ENCODE data around the gene MAD1L1.

Gene MAD1L1

DNA sequence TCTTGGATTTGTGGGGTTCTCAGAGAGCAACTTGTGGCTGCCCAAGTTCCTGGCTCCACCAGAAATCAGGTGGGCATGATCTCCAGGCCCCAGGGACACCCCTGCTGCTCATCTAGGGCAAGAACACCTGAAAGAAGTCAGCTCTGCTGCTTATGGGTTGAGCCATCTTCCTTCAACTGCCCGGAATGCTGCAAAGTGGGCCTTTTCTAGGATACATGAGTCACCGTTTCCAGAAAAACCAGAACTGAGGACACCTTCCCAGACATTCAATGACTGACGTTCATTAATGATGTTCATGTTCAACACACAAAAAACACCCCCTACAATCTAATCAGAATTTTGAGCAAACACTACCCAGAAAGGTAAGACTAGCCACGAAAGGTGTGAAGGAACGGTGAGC, 98.0 kb downstream of the MAD1L1 start:
- Histone ChIP-seq H3K36me3 (ENCODE audit: low read length) (no peaks in the 10 kb centered on the region), H3K9me3 (ENCODE audit: insufficient read depth, low read length) (no peaks in the 10 kb centered on the region), H3K4me3 (ENCODE audit: insufficient read depth, low read length, poor library complexity, severe bottlenecking) (no peak overlapping the region), H3K4me2 (ENCODE audit: low read depth, low read length, poor library complexity, severe bottlenecking) (no peak overlapping the region), H3K79me2 (ENCODE audit: insufficient read depth, low read length) (no peaks in the 10 kb centered on the region), H2AFZ (ENCODE audit: low read depth, low read length, severe bottlenecking) (no peak overlapping the region), H3K27ac (ENCODE audit: low read depth, low read length) (no peak overlapping the region), H3K27me3 (ENCODE audit: low read length) (no peaks in the 10 kb centered on the region), H4K20me1 (ENCODE audit: low read depth, low read length) (no peaks in the 10 kb centered on the region), H3F3A (ENCODE audit: insufficient read depth) (no peaks in the 10 kb centered on the region), H3K9me2 (replicated peaks; ENCODE audit: insufficient read depth, low read length) (no peaks in the 10 kb centered on the region), H3K9ac (ENCODE audit: low read length) (no peak overlapping the region)
- TF ChIP-seq, protein P1, sequence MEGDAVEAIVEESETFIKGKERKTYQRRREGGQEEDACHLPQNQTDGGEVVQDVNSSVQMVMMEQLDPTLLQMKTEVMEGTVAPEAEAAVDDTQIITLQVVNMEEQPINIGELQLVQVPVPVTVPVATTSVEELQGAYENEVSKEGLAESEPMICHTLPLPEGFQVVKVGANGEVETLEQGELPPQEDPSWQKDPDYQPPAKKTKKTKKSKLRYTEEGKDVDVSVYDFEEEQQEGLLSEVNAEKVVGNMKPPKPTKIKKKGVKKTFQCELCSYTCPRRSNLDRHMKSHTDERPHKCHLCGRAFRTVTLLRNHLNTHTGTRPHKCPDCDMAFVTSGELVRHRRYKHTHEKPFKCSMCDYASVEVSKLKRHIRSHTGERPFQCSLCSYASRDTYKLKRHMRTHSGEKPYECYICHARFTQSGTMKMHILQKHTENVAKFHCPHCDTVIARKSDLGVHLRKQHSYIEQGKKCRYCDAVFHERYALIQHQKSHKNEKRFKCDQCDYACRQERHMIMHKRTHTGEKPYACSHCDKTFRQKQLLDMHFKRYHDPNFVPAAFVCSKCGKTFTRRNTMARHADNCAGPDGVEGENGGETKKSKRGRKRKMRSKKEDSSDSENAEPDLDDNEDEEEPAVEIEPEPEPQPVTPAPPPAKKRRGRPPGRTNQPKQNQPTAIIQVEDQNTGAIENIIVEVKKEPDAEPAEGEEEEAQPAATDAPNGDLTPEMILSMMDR (IDR thresholded peaks at IDR 0.05; ENCODE audit: insufficient read depth, low read length, poor library complexity, severe bottlenecking), result no peak
- TF ChIP-seq EZH2phosphoT487 (conservative IDR thresholded peaks at IDR 0.05; ENCODE audit: low read length), result no peak

DNA sequence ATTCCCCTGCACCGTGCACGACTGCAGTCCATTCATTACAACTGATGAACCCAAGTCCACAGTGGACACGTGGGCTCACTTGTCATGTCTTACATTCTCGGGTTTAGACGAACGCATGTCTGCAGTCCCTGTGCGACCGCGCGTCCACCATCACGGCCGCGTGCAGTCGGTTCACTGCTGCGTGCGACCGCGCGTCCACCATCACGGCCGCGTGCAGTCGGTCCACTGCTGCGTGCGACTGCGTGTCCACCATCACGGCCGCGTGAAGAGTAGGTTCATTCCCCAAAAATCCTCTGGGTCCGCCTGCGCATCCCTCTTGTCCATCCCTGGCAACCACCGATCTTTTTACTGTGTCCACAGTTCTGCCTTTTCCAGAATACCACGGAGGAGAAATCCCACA, 100.5 kb downstream of the MAD1L1 start:
- no peak overlapping the region for H3K9ac ChIP-seq (ENCODE audit: low read length)
- no peaks in the 10 kb centered on the region for H3K9me3 ChIP-seq (ENCODE audit: insufficient read depth, low read length)
- H3K9me2 ChIP-seq (replicated peaks; ENCODE audit: insufficient read depth, low read length), result no peaks in the 10 kb centered on the region
- H3K4me2 ChIP-seq (ENCODE audit: low read depth, low read length, poor library complexity, severe bottlenecking), result no peak overlapping the region
- H3F3A ChIP-seq (ENCODE audit: insufficient read depth), result no peaks in the 10 kb centered on the region
- TF ChIP-seq, protein P1 (IDR thresholded peaks at IDR 0.05; ENCODE audit: insufficient read depth, low read length, poor library complexity, severe bottlenecking), result no peak
- no peak for TF ChIP-seq EZH2phosphoT487 (conservative IDR thresholded peaks at IDR 0.05; ENCODE audit: low read length)
- H3K4me3 ChIP-seq (ENCODE audit: insufficient read depth, low read length, poor library complexity, severe bottlenecking), result no peak overlapping the region
- H4K20me1 ChIP-seq (ENCODE audit: low read depth, low read length), result no peaks in the 10 kb centered on the region
- no peak overlapping the region for H3K27ac ChIP-seq (ENCODE audit: low read depth, low read length)
- no peak overlapping the region for H2AFZ ChIP-seq (ENCODE audit: low read depth, low read length, severe bottlenecking)
- no peaks in the 10 kb centered on the region for H3K79me2 ChIP-seq (ENCODE audit: insufficient read depth, low read length)
- no peaks in the 10 kb centered on the region for H3K27me3 ChIP-seq (ENCODE audit: low read length)
- H3K36me3 ChIP-seq (ENCODE audit: low read length), result no peaks in the 10 kb centered on the region

DNA sequence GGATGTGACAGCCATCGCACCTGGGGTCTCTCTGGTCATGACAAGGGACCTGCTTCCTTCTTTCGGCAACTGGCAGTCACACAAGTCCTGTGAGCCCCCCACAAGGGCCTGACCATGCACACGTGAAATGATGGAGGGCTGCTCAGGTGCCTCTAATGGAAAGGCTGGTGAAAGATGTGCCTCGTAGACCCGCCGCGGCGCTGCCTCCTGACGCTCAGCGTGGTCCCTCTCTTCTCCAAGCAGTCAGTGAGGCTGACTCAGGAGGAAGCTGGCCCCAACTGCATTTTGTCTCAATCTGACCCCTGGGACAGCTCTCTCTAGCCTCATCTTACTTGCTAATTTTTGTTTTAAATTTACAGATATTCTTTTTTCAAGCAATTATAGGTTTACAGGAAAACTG, 100.9 kb downstream of the MAD1L1 start:
- no peaks in the 10 kb centered on the region for H4K20me1 ChIP-seq (ENCODE audit: low read depth, low read length)
- no peaks in the 10 kb centered on the region for H3K27me3 ChIP-seq (ENCODE audit: low read length)
- no peak overlapping the region for H2AFZ ChIP-seq (ENCODE audit: low read depth, low read length, severe bottlenecking)
- H3K9me2 ChIP-seq (replicated peaks; ENCODE audit: insufficient read depth, low read length), result no peaks in the 10 kb centered on the region
- H3F3A ChIP-seq (ENCODE audit: insufficient read depth), result no peaks in the 10 kb centered on the region
- no peak overlapping the region for H3K9ac ChIP-seq (ENCODE audit: low read length)
- H3K27ac ChIP-seq (ENCODE audit: low read depth, low read length), result no peak overlapping the region
- H3K4me2 ChIP-seq (ENCODE audit: low read depth, low read length, poor library complexity, severe bottlenecking), result no peak overlapping the region
- H3K79me2 ChIP-seq (ENCODE audit: insufficient read depth, low read length), result no peaks in the 10 kb centered on the region
- H3K9me3 ChIP-seq (ENCODE audit: insufficient read depth, low read length), result no peaks in the 10 kb centered on the region
- H3K36me3 ChIP-seq (ENCODE audit: low read length), result no peaks in the 10 kb centered on the region
- no peak overlapping the region for H3K4me3 ChIP-seq (ENCODE audit: insufficient read depth, low read length, poor library complexity, severe bottlenecking)
- no peak for TF ChIP-seq EZH2phosphoT487 (conservative IDR thresholded peaks at IDR 0.05; ENCODE audit: low read length)
- TF ChIP-seq, protein P1 (IDR thresholded peaks at IDR 0.05; ENCODE audit: insufficient read depth, low read length, poor library complexity, severe bottlenecking), result no peak
